Stimulated activated CD4-positive, alpha-beta T cell treated with anti-CD3 and anti-CD28 coated beads, Interleukin-1b, Interleukin-23, amount 100 ng/mL, for 1 hour (primary cell): ENCODE data around the gene TBCB.
"Not testable (repeated sequence)": the region's sequence is repeated elsewhere in the genome, so short reads cannot be mapped to it uniquely, and the experiment has no call there.

Experiments
- DNase-seq, 2 donors: peaks; one replicate each; pipeline ENCODE4 v3.0.0-alpha.2; 2020; ENCODE audit warnings: low read depth in 2 of 2

TBCB gene

DNA sequence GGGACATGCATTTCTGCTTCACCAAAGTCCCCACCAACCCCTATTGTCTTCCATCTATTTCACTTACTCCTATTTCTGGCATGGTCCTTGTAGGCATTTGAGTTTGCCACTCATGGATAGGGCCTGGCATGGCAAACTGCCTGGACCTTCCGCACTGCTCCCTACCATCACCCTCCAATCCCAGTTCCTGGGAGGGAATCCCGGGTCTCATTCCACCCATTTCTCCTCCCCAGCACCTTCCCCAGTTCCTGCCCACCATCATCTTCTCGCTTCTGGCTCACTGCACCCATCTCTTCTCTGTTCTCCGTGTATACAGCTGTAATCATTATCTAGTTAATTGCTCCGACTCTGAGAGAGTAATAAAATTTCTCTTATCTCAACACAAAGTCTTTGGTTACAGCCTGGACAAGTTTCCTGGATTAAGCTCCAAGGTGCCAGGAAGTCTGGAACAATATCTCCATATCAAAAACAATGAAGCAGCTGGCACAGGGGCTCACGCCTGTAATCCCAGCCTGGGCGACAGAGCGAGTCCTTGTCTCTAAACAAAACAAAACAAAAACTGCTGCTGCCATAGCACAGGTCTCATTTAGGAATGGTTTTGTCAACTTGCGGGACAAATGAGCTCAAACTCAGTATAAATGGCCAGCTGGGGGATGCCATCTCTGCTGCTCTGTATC lies 54.0 kb downstream of the TBCB start:
- DNase-seq, result no peak

DNA sequence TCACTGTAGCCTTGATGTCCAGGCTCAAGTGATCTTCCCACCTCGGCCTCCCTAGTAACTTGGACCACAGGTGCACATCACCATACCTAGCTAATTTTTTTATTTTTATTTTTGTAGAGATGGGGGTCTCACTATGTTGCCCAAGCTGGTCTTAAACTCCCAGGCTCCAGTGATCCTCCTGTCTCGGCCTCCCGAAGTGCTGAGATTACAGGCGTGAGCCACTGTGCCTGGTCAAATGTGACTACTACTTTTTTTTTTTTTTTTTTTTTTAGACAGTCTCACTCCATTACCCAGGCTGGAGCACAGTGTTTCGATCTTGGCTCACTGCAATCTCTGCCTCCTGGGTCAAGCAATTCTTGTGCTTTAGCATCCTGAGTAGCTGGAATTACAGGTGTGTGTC lies 57.6 kb downstream of the TBCB start:
- DNase-seq, result no peak

DNA sequence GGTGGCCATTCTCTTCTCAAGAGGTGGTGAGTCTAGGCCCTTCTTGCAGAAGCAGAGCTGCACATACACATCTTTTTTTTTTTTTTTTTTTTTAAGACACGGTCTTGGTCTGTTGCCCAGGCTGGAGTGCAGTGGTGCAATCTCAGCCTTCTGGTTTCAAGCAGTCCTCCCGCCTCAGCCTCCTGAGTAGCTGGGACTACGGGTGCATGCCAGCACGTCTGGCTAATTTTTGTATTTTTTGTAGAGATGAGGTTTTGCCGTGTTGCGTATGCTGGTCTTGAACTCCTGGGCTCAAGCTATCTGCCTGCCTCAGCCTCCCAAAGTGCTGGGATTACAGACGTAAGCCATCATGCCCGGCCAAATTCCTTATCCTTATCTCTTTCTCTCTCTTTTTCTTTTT lies 58.6 kb downstream of the TBCB start:
- DNase-seq, result not testable (repeated sequence)
